ENCODE data around the gene FOXP1.

Gene FOXP1

GRCh38 chr3:70927239-70927638, 656.3 kb downstream of the FOXP1 start:
- H3K4me1 ChIP-seq, result no peaks in the 10 kb centered on the region; the same call in 1 of the 2 replicates
- no peaks in the 10 kb centered on the region for H3K27me3 ChIP-seq
- TF ChIP-seq CTCF (IDR thresholded peaks at IDR 0.05; ENCODE audit: low read depth, low read length), result no peak

GRCh38 chr3:70926835-70927234, 656.7 kb downstream of the FOXP1 start:
- no peak for TF ChIP-seq CTCF (IDR thresholded peaks at IDR 0.05; ENCODE audit: low read depth, low read length)
- DNase-seq, result no peak
- no peaks in the 10 kb centered on the region for H3K9me3 ChIP-seq
- no peaks in the 10 kb centered on the region for H3K27me3 ChIP-seq
- H3K36me3 ChIP-seq, result no peaks in the 10 kb centered on the region
- no peak overlapping the region for H3K4me3 ChIP-seq (ENCODE audit: low read depth, low read length)
- no peaks in the 10 kb centered on the region; the same call in 1 of the 2 replicates for H3K4me1 ChIP-seq

More at GRCh38 chr3:70927239-70927638, 656.3 kb downstream of the FOXP1 start:
- Histone ChIP-seq H3K4me3 (ENCODE audit: low read depth, low read length) (no peak overlapping the region), H3K36me3 (no peaks in the 10 kb centered on the region), H3K9me3 (no peaks in the 10 kb centered on the region)
- no peak for DNase-seq

GRCh38 chr3:70919661-70920060, 663.9 kb downstream of the FOXP1 start:
- Histone ChIP-seq H3K9me3 (no peaks in the 10 kb centered on the region; the same call in 1 of the 2 replicates), H3K36me3 (no peaks in the 10 kb centered on the region), H3K27me3 (no peaks in the 10 kb centered on the region), H3K4me1 (no peaks in the 10 kb centered on the region; the same call in none of the 2 replicates), H3K4me3 (ENCODE audit: low read depth, low read length) (no peak overlapping the region)
- no peak for DNase-seq
- TF ChIP-seq CTCF (IDR thresholded peaks at IDR 0.05; ENCODE audit: low read depth, low read length), result no peak

- no peaks in the 10 kb centered on the region for H3K36me3 ChIP-seq
- no peaks in the 10 kb centered on the region for H3K27me3 ChIP-seq
- no peaks in the 10 kb centered on the region; the same call in 1 of the 2 replicates for H3K9me3 ChIP-seq
- no peak for DNase-seq
- no peak overlapping the region for H3K4me3 ChIP-seq (ENCODE audit: low read depth, low read length)
- TF ChIP-seq CTCF (IDR thresholded peaks at IDR 0.05; ENCODE audit: low read depth, low read length), result no peak
- H3K4me1 ChIP-seq, result no peaks in the 10 kb centered on the region; the same call in none of the 2 replicates
These were observed 664.4 kb downstream of the FOXP1 start for GRCh38 chr3:70919091-70919490.

- Histone ChIP-seq H3K36me3 (no peaks in the 10 kb centered on the region), H3K27me3 (no peaks in the 10 kb centered on the region), H3K9me3 (no peaks in the 10 kb centered on the region; the same call in 1 of the 2 replicates), H3K4me1 (no peaks in the 10 kb centered on the region; the same call in 1 of the 2 replicates), H3K4me3 (ENCODE audit: low read depth, low read length) (no peak overlapping the region)
- peak; percentile 49 for DNase-seq
- TF ChIP-seq CTCF (IDR thresholded peaks at IDR 0.05; ENCODE audit: low read depth, low read length), result no peak
These were observed 667.0 kb downstream of the FOXP1 start for GRCh38 chr3:70916375-70917055.

- no peak for DNase-seq
- Histone ChIP-seq H3K9me3 (no peaks in the 10 kb centered on the region; the same call in 1 of the 2 replicates), H3K36me3 (no peaks in the 10 kb centered on the region), H3K4me3 (ENCODE audit: low read depth, low read length) (no peak overlapping the region), H3K4me1 (no peaks in the 10 kb centered on the region; the same call in 1 of the 2 replicates), H3K27me3 (no peaks in the 10 kb centered on the region)
- TF ChIP-seq CTCF (IDR thresholded peaks at IDR 0.05; ENCODE audit: low read depth, low read length), result no peak
These were observed 668.7 kb downstream of the FOXP1 start for GRCh38 chr3:70914862-70915261.

All from BE2C (cell line).